Esophagus muscularis mucosa (tissue), 3 donors: ENCODE results near the gene UNC45B.

Experiments used
- CTCF ChIP-seq, 3 experiments: fragments of 200-600 bp in 2 of 3; fragments of 450-650 bp in 1 of 3; sonication (generic) in 2 of 3; IDR thresholded peaks; one replicate each; pipeline ENCODE4 v1.5.1; 2017 to 2019; ENCODE audit warnings: antibody characterized with exemption in 3 of 3, mild to moderate bottlenecking in 2 of 3, moderate library complexity in 1 of 3
- POLR2AphosphoS5 ChIP-seq, 2 donors: sonication (generic); formaldehyde crosslinking; IDR thresholded peaks; one replicate each; pipeline ENCODE4 v1.6.1; 2017; ENCODE audit warnings: antibody characterized with exemption in 2 of 2

DNA sequence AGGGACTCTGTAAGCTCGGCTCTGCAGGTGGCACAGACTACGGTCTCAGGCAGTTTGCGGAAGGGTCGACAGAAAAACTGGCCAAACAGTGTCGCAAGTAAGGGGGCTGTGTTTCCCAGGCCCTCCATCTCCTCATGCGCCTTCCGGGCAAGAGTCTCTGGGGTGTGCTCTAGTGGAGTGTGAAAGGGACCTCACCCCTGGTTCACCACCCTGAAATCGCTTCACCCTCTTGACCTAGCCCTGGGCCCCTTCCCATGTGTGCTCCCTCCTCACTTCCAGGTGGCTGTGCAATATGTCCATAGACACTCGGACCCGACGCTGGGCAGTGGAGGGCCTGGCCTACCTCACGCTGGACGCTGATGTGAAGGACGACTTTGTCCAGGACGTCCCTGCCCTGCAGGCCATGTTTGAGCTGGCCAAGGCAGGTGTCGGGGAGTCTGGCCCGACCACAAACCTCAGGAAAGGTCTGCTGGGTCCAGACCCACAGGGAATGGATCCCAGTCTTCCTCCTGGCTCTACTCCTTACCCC, 22.3 kb downstream of the UNC45B start:
- TF ChIP-seq CTCF (IDR thresholded peaks at IDR 0.05) (no peak), POLR2AphosphoS5 (IDR thresholded peaks at IDR 0.05) (no peak)
